Embryonic facial prominence (tissue), 1 donor: ENCODE measurements around the gene CRLF3.
"Not testable (repeated sequence)": the region's sequence is repeated elsewhere in the genome, so short reads cannot be mapped to it uniquely, and the experiment has no call there.

Source experiments
- DNase-seq: peaks from one replicate; pipeline ENCODE4 v3.0.0-alpha.2; 2016; ENCODE audit errors: extremely low spot score

The CRLF3 gene, protein sequence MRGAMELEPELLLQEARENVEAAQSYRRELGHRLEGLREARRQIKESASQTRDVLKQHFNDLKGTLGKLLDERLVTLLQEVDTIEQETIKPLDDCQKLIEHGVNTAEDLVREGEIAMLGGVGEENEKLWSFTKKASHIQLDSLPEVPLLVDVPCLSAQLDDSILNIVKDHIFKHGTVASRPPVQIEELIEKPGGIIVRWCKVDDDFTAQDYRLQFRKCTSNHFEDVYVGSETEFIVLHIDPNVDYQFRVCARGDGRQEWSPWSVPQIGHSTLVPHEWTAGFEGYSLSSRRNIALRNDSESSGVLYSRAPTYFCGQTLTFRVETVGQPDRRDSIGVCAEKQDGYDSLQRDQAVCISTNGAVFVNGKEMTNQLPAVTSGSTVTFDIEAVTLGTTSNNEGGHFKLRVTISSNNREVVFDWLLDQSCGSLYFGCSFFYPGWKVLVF

DNA sequence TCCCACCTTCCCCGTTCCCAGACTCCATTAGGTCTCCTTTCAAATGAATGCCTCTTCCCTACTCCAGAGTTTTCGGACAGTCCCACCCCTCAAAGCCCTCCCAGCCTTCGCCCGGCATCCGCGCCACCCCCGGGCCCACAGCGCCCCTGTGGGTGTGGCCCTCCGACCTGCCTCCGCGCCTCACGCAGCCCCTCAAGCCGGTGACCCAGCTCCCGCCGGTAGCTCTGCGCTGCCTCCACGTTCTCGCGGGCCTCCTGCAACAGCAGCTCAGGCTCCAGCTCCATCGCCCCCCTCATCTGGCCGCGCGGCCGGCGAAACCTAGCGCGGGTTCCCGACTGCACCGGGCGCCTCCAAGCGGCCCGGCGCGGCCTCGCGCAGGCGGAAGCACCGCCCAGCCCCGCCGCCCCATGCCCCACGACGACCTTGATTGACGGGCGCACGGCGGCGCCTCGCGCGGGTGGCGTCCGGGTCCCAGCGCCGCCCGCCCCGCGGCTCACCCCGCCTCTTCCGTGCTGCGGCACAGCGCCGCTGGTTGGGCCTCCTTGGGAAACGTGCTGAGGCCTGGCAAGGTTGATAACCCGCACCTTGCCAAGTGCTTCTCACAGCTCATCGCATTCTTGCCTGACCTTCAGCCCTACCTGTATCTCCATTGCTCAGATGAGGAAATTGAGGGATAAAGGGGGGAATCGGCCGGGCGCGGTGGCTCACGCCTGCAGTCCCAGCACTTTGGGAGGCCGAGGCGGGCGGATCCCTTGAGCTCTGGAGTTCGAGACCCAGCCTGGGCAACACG, at the start of gene CRLF3:
Gene CRLF3, minus strand, starts transcription at position 337 of the 790 bp plus-strand sequence. Its CDS starts 41 bp downstream, at position 296.
- peak; percentile 73 for DNase-seq

DNA sequence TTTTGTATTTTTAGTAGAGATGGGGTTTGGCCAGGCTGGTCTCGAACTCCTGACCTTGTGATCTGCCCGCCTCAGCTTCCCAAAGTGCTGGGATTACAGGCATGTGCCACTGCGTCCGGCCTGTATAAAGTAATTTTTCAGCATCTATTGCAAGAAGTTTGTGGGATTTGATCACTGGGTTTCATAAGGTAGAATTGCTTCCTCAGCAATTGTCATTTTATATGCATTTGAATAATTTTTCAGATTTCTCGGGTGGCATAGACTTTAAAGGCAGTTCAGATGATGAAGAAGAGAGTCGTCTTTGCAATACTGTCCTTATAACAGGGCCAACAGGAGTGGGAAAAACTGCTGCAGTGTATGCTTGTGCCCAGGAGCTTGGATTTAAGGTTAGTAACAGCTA, 44.5 kb upstream of the CRLF3 start:
- DNase-seq = no peak

DNA sequence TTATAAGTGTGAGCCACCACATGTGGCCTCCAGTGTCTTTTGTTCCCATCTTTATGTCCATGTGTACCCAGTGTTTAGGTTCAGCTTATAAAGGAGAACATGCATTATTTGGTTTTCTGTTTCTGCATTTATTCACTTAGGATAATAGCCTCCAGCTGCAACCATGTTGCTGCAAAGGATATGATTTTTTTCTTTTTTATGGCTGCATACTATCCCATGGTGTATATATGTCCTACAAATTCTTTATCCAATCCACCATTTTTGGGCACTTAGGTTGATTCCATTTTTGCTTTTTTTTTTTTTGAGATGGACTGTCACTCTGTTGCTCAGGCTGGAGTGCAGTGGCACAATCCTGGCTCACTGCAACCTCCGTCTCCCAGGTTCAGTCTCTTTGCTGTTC, 40.1 kb upstream of the CRLF3 start:
- no peak for DNase-seq

DNA sequence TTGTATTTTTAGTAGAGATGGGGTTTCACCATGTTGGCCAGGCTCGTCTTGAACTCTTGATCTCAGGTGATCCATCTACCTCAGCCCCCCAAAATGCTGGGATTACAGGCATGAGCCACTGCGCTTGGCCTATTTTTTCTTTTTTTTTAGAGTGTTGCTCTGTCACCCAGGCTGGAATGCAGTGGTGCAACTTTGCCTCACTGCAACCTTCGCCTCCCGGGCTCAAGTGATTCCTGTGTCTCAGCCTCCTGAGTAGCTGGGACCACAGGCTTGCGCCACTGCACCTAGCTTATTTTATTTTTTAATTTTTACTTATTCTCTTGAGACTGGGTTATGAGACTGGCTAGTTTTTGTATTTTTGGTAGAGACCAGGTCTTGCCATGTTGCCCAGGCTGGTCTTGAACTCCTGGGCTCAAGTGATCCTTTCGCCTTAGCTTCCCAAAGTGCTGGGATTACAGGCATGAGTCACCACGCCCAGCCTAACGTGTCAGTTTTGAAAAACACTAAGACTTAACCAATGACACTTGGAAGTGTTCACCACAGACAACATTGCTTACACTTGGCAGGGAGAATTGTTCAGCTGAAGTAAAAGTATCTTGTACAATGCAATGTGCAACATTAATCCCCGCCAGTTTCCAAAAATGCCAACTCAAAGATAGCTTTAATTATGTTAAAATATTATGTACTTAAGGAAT, 34.2 kb upstream of the CRLF3 start:
- DNase-seq = no peak

DNA sequence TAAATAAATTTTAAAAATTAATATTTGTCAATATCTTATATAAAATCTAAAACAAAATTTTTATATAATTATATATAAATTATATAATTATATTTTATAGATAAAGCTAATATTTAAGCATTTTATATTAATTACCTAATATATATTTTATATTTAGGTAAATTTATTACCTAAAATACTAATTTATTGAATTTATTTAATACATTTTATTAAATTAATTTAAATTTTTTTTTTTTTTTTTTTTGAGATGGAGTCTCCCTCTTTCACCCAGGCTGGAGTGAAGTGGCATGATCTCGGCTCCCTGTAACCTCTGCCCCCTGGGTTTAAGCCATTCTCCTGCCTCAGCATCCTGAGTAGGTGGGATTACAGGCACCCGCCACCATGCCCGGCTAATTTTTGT, 29.7 kb upstream of the CRLF3 start:
- DNase-seq = no peak

DNA sequence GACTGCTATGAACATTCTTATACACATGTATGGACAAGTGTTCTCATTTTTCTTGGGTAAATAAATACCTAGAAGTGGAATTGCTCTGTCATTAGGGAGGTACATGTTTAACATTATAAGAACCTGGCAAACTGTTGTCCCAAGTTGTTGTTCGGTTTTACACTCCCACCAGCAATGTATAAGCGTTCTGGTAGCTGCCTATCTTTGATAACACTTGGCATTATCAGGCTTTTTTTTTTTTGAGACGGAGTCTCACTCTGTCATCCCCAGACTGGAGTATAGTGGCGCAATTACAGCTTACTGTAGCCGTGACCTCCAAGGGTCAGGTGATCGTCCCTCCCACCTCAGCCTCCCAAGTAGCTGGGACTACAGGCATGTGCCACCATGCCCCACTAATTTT, 23.5 kb upstream of the CRLF3 start:
- DNase-seq = no peak

DNA sequence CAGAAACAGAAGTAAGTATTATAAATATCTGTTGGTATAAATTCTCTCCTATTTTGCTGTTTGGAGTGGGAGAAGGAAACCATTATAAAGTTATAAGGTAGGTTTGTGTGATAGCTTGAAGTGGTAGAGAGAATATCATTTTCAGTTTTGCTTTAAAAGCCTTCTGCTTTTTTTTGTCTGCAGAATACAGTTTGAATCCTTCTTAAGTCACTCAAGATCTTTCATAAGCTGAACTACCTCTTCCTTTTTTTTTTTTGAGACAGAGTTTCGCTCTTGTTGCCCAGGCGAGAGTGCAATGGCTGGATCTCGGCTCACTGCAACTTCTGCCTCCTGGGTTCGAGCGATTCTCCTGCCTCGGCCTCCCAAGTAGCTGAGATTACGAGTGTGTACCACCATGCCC, 16.3 kb upstream of the CRLF3 start:
- DNase-seq = no peak

DNA sequence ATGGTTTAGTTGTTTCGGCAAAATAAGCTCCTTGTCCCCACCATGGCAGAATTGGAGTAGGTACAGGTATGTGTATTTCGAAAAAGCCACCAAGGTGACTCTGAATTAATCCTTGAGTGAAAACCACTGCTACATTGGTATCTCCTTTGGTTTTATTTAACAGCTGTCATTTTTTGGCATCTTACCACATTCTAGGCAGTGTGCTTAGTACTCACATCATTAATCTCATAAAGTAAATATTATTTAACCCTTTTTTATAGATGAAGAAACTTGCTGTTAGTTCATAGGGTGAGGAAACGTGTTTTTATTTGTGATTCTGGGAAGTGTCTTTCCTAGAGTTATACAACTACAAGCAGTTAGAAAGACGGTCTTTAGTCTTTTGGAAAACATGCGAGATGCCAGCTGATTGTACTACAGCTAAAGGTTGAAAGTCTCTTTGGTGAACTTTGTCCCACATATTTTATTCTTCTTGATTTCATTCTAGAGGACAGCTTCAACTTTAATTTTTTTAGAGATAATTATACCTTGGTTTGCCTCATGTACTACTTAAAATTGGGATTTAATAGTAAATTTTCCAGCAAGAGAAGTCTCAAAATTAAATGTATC, 13.8 kb upstream of the CRLF3 start:
- DNase-seq = no peak

DNA sequence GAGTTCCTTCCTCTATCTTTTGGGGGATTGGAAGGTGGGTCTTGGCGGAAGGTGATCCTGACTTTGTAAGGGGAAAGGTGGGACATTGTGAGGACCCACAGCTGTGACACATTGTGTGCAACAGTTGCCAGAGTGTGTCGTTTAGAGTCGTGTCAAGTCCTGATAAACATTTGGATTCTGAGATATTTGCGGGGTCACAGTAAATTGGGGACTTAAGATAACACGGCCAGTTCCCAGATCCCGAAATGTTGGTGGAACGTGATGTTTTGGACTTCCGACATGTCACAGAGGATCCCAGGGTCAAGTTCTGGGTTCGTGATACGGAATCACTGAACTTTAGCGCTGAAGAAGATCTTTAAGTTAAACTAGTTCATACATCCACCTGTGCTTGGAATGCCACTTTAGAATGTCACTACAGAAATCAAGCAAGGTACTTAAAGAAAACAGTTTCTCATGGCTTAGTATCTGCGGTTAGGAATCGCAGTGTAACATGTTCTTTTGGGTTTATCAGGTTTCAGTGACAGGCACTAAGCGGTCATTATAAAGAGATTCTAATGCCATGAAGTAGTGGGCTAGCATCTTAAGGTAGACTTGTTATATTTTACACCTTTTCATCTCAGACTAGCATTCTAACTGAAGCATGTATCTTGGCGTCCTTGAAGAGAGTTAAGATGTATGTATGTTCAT, 8.1 kb upstream of the CRLF3 start:
- DNase-seq = no peak

DNA sequence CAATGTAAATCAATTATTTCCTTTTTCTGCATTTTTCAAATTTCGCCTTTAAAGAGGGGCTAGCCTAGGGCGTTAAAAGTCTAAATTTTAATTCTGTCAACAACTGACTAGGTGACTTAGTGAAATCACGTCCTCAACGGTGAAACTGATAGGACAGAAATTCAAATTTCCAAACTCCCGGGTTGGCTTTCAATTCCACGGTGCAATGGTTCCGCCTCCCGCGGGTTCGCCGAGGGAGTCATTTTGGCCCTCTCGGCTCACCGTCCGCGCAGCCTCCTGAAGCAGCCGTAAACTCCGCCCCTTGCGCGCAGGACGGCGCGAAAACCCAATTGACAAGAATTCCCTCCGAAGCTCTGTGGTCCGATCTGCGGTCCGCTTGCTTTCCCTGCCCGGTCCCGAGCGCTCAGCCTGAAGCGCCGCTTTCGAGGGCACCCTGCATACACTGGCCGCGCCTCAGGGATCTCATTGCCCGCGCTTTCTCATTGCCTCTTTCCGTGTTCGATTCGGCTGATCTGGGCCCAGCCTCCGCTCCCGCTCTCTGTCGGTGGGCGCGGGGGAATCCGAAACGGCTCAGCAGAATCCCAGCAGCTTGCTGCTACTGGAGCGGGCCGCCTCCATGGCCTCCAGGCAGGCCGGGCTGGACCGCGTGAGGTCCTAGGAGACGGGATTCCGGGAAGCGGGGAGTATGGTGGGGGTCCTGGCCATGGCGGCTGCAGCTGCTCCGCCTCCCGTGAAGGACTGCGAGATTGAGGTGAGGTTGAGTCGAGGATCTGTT, 7.4 kb upstream of the CRLF3 start, which contains the start of gene ATAD5:
Gene ATAD5, plus strand, starts transcription at position 304 of the 775 bp plus-strand sequence. Its CDS starts 382 bp downstream, at position 686.
- DNase-seq = peak; percentile 85

DNA sequence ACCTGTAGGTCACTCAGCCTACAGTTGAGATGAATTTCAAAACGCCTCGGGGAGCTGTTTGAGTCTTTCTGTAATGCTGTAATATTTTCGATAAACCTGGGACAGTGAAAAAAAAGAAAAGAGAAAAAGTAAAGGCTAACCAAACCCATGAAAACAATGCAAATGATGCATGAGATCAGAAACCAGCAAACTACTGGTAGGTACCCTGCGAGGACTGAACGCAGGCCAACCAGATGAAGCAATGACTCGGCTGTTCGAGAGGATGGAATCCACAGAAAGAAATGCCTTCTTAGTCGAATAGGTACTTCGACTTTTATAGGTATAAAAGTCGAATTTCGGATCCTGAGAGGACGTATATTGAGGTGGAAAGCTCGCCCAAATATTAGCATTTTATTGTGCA, 6.8 kb upstream of the CRLF3 start:
- no peak for DNase-seq

DNA sequence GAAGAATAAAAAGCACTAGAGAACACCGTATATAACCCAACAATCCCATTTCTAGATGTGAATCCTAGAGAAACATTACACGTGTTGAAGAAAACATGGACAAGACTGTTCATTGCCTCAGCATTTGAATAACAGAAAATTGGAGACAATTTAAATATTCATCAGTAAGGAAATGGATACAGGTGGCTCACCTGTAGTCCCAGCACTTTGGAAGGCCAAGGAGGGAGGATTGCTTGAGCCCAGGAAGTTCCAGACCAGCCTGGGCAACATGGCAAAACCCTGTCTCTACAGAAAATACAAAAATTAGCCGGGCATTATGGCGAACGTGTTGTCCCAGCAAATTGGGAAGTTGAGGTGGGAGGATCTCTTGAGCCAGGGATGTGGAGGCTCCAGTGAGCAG, 4.5 kb upstream of the CRLF3 start:
- no peak for DNase-seq

DNA sequence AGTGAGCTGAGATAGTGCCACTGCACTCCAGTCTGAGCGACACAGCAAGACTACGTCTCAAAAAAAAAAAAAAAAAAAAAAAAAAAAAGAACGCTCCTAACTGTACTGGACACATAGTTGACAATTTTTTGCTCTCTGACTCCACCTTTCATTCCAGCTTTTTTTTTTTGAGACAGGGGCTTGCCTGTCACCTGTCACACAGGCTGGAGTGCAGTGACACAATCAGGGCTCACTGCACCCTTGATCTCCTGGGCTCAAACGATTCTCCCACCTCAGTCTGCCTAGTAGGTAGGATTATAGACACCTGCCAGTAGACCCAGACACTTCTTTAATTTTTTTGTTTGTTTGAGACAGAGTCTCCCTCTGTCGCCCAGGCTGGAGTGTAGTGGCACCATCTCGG, 2.6 kb upstream of the CRLF3 start:
- no peak for DNase-seq

DNA sequence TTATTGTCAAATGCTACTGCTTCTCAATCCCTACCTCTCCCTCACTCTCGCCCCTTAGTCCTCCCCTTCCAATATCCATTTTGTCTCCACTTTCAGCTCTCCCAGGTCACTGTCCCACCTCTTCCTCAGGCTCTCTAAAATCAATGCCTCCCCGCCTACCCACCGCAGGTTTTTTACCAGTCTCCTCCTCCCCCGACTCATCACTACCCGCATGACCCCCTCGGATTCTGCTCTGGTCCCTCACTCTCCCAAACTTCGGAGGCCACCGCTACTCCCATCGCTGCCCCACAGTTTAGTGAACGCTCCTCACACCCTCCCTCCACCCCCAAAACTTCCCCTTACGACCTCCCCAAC, 513 bp downstream of the CRLF3 start:
- no peak for DNase-seq

DNA sequence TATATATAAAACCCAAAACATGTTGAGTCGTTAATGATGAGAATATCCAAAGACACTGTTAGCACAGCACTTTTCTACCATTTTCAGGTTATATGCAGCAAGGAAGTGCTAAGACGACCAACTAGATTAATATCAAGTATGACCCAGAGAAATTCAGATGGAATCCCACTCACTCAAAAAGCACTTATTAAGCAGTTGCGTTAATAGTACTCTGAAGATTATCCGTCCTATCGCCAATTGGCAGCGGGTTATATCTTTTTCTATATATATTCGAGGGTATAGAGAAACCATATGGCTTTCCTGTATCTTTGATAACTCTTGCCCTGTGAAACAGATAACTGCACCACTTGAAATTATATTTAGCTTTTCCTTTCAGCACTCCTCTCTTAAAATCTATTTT, 1.1 kb downstream of the CRLF3 start:
- DNase-seq = no peak

DNA sequence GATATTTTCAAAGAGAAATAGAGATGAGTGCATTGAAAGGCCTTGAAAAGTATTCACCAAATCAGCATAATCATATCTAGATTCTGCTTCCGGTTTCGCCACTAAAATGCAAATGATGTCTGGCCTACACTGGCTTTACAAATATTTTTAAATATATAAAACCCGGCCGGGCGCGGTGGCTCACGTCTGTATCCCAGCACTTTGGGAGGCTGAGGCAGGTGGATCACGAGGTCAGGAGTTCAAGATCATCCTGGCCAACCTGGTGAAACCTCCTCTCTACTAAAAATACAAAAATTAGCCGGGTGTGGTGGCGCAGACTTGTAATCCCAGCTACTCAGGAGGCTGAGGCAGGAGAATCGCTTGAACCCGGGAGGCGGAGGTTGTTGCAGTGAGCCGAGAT, 1.6 kb downstream of the CRLF3 start:
- not testable (repeated sequence) for DNase-seq

DNA sequence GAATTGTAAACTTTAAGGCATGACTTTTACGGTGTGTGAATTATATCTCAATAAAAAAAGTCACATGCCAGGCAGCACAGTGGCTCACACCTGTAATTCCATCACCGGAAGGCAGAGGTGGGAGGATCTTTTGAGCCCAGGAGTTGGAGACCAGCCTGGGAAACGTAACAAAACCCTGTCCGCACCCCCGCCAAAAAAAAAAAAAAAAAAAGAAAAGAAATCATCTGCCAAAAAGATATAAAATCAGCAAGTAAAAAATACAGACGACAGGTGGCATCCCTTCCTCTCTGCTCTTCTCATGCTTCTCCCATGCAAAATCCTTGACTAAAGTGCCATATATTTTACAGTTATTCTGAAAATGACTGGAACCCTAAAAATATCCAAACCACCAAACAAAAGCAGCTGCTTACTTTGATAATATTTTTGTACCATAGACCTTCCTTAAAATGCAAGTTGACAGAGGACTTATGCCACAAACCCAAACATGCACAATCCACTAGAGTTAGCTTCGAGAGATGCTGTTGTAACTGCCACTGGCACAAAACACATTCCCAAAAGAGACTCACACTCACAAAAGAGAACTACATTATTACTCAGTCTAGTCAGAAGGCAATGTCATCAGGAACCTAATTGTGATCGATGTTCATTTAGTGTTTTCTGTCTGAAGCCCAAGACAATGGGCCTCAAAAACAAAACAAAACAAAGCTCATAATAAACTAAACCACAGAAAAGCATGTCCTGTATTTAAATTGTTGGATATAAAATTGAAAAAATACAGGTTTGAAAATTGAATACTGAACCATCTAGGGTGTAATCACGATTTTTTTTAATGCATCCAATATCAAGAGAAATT, 2.4 kb downstream of the CRLF3 start:
- DNase-seq = no peak

DNA sequence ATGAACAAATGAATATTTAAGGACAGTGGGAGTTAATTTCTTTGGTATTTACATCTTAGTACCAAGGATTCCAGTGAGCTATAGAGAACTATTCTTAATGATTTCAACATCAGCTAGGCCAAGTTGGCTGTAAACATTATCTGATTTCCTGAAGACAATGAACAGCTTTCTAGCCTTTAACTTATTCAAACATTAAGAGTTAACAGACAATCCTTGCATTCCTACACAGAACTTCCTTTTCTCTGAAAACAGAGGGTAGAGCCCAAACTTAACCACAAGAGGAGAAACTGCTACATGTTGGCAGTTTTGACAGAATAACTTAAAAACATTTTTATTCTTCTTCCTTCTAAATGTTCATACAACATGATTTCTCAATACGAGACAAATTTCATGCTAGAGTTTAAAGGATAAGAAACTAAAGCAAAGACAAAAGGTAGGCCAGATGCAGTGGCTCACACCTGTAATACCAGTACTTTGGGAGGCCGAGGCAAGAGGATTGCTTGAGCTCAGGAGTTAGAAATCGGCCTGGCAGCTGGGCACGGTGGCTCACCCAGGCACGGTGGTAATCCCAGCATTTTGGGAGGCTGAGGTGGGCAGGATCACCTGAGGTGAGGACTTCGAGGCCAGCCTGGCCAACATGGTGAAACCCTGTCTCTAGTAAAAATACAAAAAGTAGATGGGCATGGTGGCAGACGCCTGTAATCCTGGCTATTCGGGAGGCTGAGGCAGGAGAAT, 4.4 kb downstream of the CRLF3 start:
- no peak for DNase-seq

DNA sequence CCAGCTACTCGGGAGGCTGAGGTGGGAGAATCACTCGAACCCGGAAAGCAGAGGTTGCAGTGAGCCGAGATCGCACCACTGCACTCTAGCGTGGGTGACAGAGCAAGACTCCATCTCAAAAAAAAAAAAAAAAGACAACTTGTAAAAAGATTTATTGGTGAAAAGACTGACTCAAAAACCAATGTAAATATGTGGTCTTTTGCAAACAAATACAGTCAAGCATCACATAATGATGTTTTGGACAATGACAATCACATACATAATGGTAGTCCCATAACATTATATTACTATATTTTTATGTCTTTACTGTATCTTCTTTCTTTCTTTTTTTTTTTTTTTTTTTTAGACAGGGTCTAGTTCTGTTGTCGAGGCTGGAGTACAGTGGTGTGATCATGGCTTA, 8.3 kb downstream of the CRLF3 start:
- no peak for DNase-seq
